ENCODE measurements around the gene B4GALT5.
"Not testable (repeated sequence)": the region's sequence is repeated elsewhere in the genome, so short reads cannot be mapped to it uniquely, and the experiment has no call there.

B4GALT5 gene

GRCh38 chr20:49707118-49707517 is 6.6 kb downstream of the B4GALT5 start:
- intact Hi-C loops (cut with DNase I): no loop called here

GRCh38 chr20:49706630-49707091 is 7.0 kb downstream of the B4GALT5 start:
- DNase-seq: no peak
- intact Hi-C loops (cut with DNase I): no loop called here

More at GRCh38 chr20:49707118-49707517, 6.6 kb downstream of the B4GALT5 start:
- DNase-seq: no peak

GRCh38 chr20:49705893-49706292 is 7.8 kb downstream of the B4GALT5 start:
- intact Hi-C loops (cut with DNase I); DNase-seq: not testable (repeated sequence)

GRCh38 chr20:49705358-49705757 is 8.3 kb downstream of the B4GALT5 start:
- DNase-seq: no peak
- intact Hi-C loops (cut with DNase I): no loop called here

- no peak for DNase-seq
- intact Hi-C loops (cut with DNase I): no loop called here
Observed at GRCh38 chr20:49704932-49705336, 8.7 kb downstream of the B4GALT5 start.

GRCh38 chr20:49701916-49702315 is 11.8 kb downstream of the B4GALT5 start:
- no peak for DNase-seq
- intact Hi-C loops (cut with DNase I): no loop called here

GRCh38 chr20:49701241-49701790 is 12.4 kb downstream of the B4GALT5 start:
- intact Hi-C loops (cut with DNase I): no loop called here
- no peak for DNase-seq

GRCh38 chr20:49700411-49701185 is 13.1 kb downstream of the B4GALT5 start:
- DNase-seq: peak in 4 of 42 donors; percentile 26 to 64 (median 41)

GRCh38 chr20:49699200-49699992 is 14.3 kb downstream of the B4GALT5 start:
- no peak for DNase-seq
- intact Hi-C loops (cut with DNase I): no loop called here

More at GRCh38 chr20:49700411-49701185, 13.1 kb downstream of the B4GALT5 start:
- intact Hi-C loops (cut with DNase I): no loop called here

- intact Hi-C loops (cut with DNase I): no loop called here
- no peak for DNase-seq
Observed at GRCh38 chr20:49698477-49698876, 15.2 kb downstream of the B4GALT5 start.

GRCh38 chr20:49697071-49697470 is 16.6 kb downstream of the B4GALT5 start:
- DNase-seq: no peak
- intact Hi-C loops (cut with DNase I): no loop called here

- DNase-seq: no peak
- intact Hi-C loops (cut with DNase I): no loop called here
Observed at GRCh38 chr20:49696594-49696993, 17.1 kb downstream of the B4GALT5 start.

- no peak for DNase-seq
Observed at GRCh38 chr20:49695830-49696229, 17.8 kb downstream of the B4GALT5 start.

GRCh38 chr20:49694450-49695071 is 19.1 kb downstream of the B4GALT5 start:
- DNase-seq: no peak
- intact Hi-C loops (cut with DNase I): no loop called here

More at GRCh38 chr20:49695830-49696229, 17.8 kb downstream of the B4GALT5 start:
- intact Hi-C loops (cut with DNase I): no loop called here

GRCh38 chr20:49693435-49694171 is 20.1 kb downstream of the B4GALT5 start:
- no peak for DNase-seq
- intact Hi-C loops (cut with DNase I): no loop called here

GRCh38 chr20:49692941-49693340 is 20.7 kb downstream of the B4GALT5 start:
- DNase-seq: no peak
- intact Hi-C loops (cut with DNase I): no loop called here

- intact Hi-C loops (cut with DNase I): no loop called here
- no peak for DNase-seq
Observed at GRCh38 chr20:49691818-49692568, 21.7 kb downstream of the B4GALT5 start.

Measured in head of caudate nucleus (tissue), 42 donors.